ENCODE results near the gene CHD2. TPM values are rescaled to one million over a fixed set of nuclear protein-coding genes. Genes with fewer than 3 reads are reported as not detected.
"Not testable (repeated sequence)": the region's sequence is repeated elsewhere in the genome, so short reads cannot be mapped to it uniquely, and the experiment has no call there.

Gene CHD2
- polyA plus RNA-seq (2012; ENCODE audit: low read depth, missing spikeins): 45.4 TPM

DNA sequence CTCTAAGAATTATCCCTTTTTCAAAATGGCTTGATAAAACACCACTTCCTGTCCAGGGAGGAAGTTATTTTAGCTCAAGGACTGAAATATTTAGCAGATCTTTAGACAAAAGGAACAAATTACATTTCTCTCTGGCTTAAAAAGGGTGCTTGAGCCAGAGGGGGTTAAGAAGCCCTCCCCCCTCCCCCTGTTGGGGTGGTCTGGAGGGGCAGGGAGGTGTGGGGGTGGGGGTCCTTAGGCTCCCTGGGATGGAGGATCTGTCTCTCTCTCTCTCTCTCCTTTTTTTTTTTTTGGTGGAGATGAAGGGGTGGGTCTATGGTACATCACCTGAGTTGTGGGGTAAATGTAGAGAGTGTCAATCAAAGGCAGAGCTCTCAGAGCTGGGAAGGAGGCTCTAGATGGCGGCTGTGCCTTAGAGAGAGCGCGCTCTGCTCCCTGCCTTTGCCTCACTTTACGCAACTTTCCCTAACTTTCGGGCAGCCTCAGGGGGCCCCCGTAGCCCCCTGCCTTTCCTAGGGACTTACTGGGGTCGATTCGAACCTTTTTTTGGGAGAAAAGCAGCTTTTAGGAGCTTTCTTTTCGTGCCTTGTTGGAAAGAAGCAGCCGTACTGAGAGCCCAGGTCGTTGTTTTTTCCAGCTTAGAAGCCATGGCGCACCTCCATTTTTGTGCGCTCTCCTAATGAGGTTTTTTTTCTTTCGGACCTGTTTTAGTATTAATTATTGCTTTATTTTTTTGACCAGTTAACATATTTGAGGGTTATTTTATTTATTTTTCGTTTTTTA lies at the start of gene CHD2:
Gene CHD2, plus strand, starts transcription at position 377 of the 783 bp plus-strand sequence. CDS start 914 bp downstream, outside the sequence.
- DNase-seq (ENCODE audit: insufficient read length, low spot score) (no peak), FAIRE-seq (peak; percentile 82)
- TF ChIP-seq POU2F2 (IDR thresholded peaks at IDR 0.05; ENCODE audit: low read depth, low read length) (peak; percentile 97), POLR2A (IDR thresholded peaks at IDR 0.05; ENCODE audit: low read depth, low read length) (peak; percentile 100), TAF1 (IDR thresholded peaks at IDR 0.05; ENCODE audit: low read depth, low read length) (peak; percentile 99), PAX5 (IDR thresholded peaks at IDR 0.05; ENCODE audit: insufficient read depth, low read length, severe bottlenecking) (no peak), POLR2AphosphoS5 (IDR thresholded peaks at IDR 0.05; ENCODE audit: low read depth, low read length) (peak; percentile 99), SPI1 (IDR thresholded peaks at IDR 0.05; ENCODE audit: low read depth, low read length) (peak; percentile 55; the same call in 1 of the 2 replicates)

- TF ChIP-seq PAX5 (IDR thresholded peaks at IDR 0.05; ENCODE audit: insufficient read depth, low read length, severe bottlenecking): no peak
- TF ChIP-seq SPI1 (IDR thresholded peaks at IDR 0.05; ENCODE audit: low read depth, low read length): no peak
- no peak for DNase-seq (ENCODE audit: insufficient read length, low spot score)
- FAIRE-seq: no peak
Measured at GRCh38 chr15:92853222-92853621, 46.9 kb upstream of the CHD2 start.

DNA sequence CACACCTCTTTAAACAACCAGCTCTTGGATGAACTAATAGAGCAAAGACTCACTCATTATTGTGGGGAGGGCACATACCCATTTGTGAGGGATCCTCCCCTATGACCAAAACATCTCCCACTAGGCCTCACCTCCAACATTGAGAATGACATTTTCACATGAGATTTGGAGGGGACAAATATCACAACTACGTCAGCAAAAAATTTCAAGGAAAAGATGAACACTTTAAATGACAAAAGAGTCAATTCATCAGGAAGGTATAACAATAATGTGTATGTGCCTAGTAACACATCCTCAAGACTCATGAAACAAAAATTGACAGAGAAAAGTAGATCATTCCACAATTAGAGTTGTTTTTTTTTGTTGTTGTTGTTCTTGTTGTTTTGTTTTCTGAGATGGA lies 38.4 kb upstream of the CHD2 start:
- no peak for TF ChIP-seq POLR2AphosphoS5 (IDR thresholded peaks at IDR 0.05; ENCODE audit: low read depth, low read length)
- no peak for TF ChIP-seq POU2F2 (IDR thresholded peaks at IDR 0.05; ENCODE audit: low read depth, low read length)
- no peak for TF ChIP-seq SPI1 (IDR thresholded peaks at IDR 0.05; ENCODE audit: low read depth, low read length)
- no peak for TF ChIP-seq TAF1 (IDR thresholded peaks at IDR 0.05; ENCODE audit: low read depth, low read length)
- no peak for TF ChIP-seq POLR2A (IDR thresholded peaks at IDR 0.05; ENCODE audit: low read depth, low read length)
- TF ChIP-seq PAX5 (IDR thresholded peaks at IDR 0.05; ENCODE audit: insufficient read depth, low read length, severe bottlenecking): no peak
- FAIRE-seq (no peak), DNase-seq (ENCODE audit: insufficient read length, low spot score) (no peak)

- TF ChIP-seq POU2F2 (IDR thresholded peaks at IDR 0.05; ENCODE audit: low read depth, low read length): no peak
- TF ChIP-seq TAF1 (IDR thresholded peaks at IDR 0.05; ENCODE audit: low read depth, low read length): no peak
- no peak for TF ChIP-seq POLR2A (IDR thresholded peaks at IDR 0.05; ENCODE audit: low read depth, low read length)
- no peak for TF ChIP-seq POLR2AphosphoS5 (IDR thresholded peaks at IDR 0.05; ENCODE audit: low read depth, low read length)
- TF ChIP-seq SPI1 (IDR thresholded peaks at IDR 0.05; ENCODE audit: low read depth, low read length): no peak
- no peak for TF ChIP-seq PAX5 (IDR thresholded peaks at IDR 0.05; ENCODE audit: insufficient read depth, low read length, severe bottlenecking)
- FAIRE-seq (no peak), DNase-seq (ENCODE audit: insufficient read length, low spot score) (no peak)
Measured at GRCh38 chr15:92864127-92864814, 35.9 kb upstream of the CHD2 start.

DNA sequence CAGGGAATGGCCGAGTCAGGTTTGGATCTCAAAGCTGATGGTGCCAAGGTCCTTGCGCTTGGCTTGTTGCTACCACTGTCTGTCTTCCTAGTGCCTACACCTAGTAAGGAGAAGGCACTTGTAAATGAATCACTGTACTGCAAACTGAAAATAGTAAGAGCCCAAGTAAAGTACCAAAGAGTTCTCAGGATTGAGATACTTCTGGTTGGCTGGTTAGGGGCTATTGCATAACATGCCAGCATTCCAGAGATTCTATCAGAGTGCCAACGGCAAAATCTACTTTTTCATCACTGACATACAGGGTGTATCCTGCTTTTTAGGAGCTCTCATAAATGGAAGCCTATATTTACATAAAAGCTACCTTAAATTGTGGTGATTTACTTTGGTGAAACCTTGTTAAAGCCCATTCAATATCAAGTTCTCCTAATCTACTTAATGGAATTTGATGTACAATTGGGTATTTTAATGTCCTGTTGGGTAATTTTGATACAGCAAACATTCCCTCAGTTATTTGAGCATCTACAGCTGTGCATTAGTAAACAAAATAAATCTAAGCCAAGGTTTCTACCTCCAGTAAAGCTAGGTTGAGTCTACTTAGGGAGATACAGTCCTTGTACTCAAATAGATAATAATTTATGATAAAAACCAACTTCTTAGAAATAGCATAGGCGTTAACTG lies 30.7 kb upstream of the CHD2 start:
- no peak for TF ChIP-seq POLR2A (IDR thresholded peaks at IDR 0.05; ENCODE audit: low read depth, low read length)
- no peak for TF ChIP-seq SPI1 (IDR thresholded peaks at IDR 0.05; ENCODE audit: low read depth, low read length)
- TF ChIP-seq TAF1 (IDR thresholded peaks at IDR 0.05; ENCODE audit: low read depth, low read length): no peak
- TF ChIP-seq PAX5 (IDR thresholded peaks at IDR 0.05; ENCODE audit: insufficient read depth, low read length, severe bottlenecking): no peak
- TF ChIP-seq POU2F2 (IDR thresholded peaks at IDR 0.05; ENCODE audit: low read depth, low read length): no peak
- TF ChIP-seq POLR2AphosphoS5 (IDR thresholded peaks at IDR 0.05; ENCODE audit: low read depth, low read length): no peak
- no peak for DNase-seq (ENCODE audit: insufficient read length, low spot score)
- FAIRE-seq: no peak

GRCh38 chr15:92870010-92870591 lies 30.0 kb upstream of the CHD2 start:
- FAIRE-seq: no peak
- TF ChIP-seq POLR2A (IDR thresholded peaks at IDR 0.05; ENCODE audit: low read depth, low read length) (no peak), POLR2AphosphoS5 (IDR thresholded peaks at IDR 0.05; ENCODE audit: low read depth, low read length) (no peak), POU2F2 (IDR thresholded peaks at IDR 0.05; ENCODE audit: low read depth, low read length) (no peak), SPI1 (IDR thresholded peaks at IDR 0.05; ENCODE audit: low read depth, low read length) (no peak), PAX5 (IDR thresholded peaks at IDR 0.05; ENCODE audit: insufficient read depth, low read length, severe bottlenecking) (no peak), TAF1 (IDR thresholded peaks at IDR 0.05; ENCODE audit: low read depth, low read length) (no peak)
- DNase-seq (ENCODE audit: insufficient read length, low spot score): no peak

DNA sequence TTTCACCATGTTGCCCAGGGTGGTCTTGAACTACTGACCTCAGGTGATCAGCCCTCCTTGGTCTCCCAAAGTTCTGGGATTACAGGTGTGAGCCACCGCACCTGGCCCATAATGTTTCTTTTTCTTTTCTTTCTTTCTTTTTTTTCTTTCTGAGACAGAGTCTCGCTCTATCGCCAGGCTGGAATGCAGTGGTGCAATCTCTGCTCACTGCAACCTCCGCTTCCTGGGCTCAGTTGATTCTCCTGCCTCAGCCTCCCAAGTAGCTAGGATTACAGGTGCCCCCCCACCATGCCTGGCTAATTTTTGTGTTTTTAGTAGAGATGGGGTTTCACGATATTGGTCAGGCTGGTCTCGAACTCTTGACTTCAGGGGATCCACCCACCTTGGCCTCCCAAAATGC lies 27.2 kb upstream of the CHD2 start:
- not testable (repeated sequence) for DNase-seq (ENCODE audit: insufficient read length, low spot score); FAIRE-seq

DNA sequence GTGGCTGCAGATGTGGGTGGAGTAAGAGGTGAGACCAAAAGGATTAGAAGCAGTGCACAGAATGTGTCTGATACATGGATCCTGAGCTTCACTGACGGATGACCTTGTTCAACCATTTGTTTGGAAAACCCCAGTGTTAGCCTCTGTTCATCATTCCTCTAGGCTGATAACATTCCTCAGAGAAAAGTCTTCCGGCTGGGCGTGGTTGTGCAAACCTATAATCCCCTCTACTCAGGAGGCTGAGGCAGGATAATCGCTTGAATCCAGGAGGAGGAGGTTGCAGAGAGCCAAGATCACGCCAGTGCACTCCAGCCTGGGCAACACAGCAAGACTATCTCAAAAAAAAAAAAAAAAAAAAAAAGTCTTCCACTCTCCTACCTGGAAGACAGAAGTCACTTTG lies 23.1 kb upstream of the CHD2 start:
- DNase-seq (ENCODE audit: insufficient read length, low spot score) (no peak), FAIRE-seq (no peak)
- TF ChIP-seq POLR2AphosphoS5 (IDR thresholded peaks at IDR 0.05; ENCODE audit: low read depth, low read length): no peak
- no peak for TF ChIP-seq POLR2A (IDR thresholded peaks at IDR 0.05; ENCODE audit: low read depth, low read length)

DNA sequence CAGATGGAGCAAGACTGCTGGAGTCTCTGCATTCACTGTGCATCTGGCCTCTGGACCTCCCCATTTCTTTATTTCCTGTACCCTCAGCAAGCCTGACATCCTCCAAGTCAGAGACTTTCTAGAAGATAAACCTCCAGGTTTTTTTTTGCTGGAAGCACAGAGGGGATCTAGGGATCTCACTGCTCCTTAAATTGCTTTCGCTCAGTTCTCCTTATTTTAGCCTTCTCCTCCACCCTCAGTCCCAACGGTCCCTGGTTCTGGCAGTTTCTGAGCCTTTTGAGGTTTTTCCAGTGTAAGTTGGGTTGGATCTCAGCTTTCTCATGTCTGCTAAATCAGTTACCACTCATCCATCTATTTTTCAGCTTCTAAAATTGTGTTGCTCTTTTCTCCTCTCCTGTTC lies 22.7 kb upstream of the CHD2 start:
- FAIRE-seq (no peak), DNase-seq (ENCODE audit: insufficient read length, low spot score) (no peak)

More for the DNA sequence above, 22.7 kb upstream of the CHD2 start:
- TF ChIP-seq POU2F2 (IDR thresholded peaks at IDR 0.05; ENCODE audit: low read depth, low read length): no peak
